HL-60 (cell line): Measurements from ENCODE around the gene PPM1F.

Source experiments
- DNase-seq, 2 experiments: peaks; one replicate each; pipeline ENCODE4 v3.0.0-alpha.2; 2010 to 2020; ENCODE audit warnings: low read depth in 1 of 2, low spot score in 1 of 2
- H3K27ac ChIP-seq: fragments of 250-450 bp; sonication (Bioruptor Pico); replicated peaks from 2 replicates; pipeline ENCODE4 v1.5.1; 2020; ENCODE audit warnings: mild to moderate bottlenecking, moderate library complexity
- H3K27me3 ChIP-seq: fragments of 250-450 bp; sonication (Bioruptor Pico); 2 replicates; pipeline ENCODE4 v1.5.1; 2021; ENCODE audit warnings: mild to moderate bottlenecking, moderate library complexity; ENCODE audit not compliant: insufficient read depth, poor library complexity, severe bottlenecking
- H3K4me3 ChIP-seq: replicated peaks from 2 replicates; pipeline ENCODE4 v1.5.1; 2011; ENCODE audit warnings: mild to moderate bottlenecking, control low read depth, low read length; ENCODE audit not compliant: insufficient read depth
- GABPA ChIP-seq: IDR thresholded peaks from 2 replicates; pipeline ENCODE4 v1.6.1; 2012; ENCODE audit warnings: low read depth
- POLR2AphosphoS5 ChIP-seq: IDR thresholded peaks from 2 replicates; pipeline ENCODE4 v1.6.1; 2012; ENCODE audit warnings: low read depth
- SPI1 ChIP-seq: IDR thresholded peaks from 2 replicates; pipeline ENCODE4 v1.6.1; 2012; ENCODE audit warnings: low read depth, mild to moderate bottlenecking, borderline replicate concordance
- TF ChIP-seq, protein P1 (sequence below): IDR thresholded peaks from one replicate; pipeline ENCODE4 v1.5.1; 2011; ENCODE audit warnings: low read length, control low read depth, inconsistent platforms; ENCODE audit not compliant: insufficient read depth
- TF ChIP-seq, protein P2 (sequence below): IDR thresholded peaks from 2 replicates; pipeline ENCODE4 v1.6.1; 2012; ENCODE audit warnings: low read depth; ENCODE audit not compliant: insufficient replicate concordance

PPM1F gene

DNA sequence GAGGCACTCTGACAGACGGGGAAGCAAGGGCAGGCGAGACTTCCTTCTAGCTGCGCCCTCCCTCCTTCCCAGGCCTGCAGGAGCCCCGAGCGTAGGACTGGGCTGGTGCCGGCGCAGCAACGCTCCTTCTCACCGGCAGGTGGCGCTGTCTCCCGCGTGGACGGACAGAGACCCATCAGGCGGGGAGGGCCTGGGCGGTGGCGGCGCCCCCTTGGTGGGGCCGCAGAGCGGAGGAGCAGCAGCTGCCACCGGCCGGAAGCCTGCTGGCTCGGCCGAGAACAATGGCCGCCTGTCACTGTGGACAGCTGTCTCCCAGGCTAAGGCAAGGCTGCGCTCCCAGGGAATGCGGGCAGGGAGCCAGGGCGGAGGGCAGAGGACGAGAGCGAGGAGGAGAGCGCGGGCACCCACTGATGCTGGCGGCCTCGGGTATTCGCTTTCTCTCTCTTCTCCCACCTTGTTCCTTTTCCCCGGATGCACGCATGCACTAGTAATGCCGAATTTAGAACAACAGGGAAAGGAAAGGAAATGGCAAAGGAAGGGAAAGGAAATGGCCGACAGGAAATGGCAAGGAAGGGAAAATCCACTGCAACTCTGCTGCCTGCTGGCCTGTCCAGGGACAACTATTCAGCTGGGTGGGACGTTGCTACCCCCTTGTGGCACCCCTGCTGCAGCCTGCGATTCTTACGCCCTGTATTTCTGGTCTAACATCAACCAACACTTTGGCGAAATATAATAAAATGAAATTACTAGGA is 14.4 kb downstream of the PPM1F start:
- TF ChIP-seq POLR2AphosphoS5 = peak; percentile 53
- TF ChIP-seq, protein P1, sequence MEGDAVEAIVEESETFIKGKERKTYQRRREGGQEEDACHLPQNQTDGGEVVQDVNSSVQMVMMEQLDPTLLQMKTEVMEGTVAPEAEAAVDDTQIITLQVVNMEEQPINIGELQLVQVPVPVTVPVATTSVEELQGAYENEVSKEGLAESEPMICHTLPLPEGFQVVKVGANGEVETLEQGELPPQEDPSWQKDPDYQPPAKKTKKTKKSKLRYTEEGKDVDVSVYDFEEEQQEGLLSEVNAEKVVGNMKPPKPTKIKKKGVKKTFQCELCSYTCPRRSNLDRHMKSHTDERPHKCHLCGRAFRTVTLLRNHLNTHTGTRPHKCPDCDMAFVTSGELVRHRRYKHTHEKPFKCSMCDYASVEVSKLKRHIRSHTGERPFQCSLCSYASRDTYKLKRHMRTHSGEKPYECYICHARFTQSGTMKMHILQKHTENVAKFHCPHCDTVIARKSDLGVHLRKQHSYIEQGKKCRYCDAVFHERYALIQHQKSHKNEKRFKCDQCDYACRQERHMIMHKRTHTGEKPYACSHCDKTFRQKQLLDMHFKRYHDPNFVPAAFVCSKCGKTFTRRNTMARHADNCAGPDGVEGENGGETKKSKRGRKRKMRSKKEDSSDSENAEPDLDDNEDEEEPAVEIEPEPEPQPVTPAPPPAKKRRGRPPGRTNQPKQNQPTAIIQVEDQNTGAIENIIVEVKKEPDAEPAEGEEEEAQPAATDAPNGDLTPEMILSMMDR = peak; percentile 90
- TF ChIP-seq GABPA = peak; percentile 5; the same call in 1 of the 2 replicates
- TF ChIP-seq, protein P2, sequence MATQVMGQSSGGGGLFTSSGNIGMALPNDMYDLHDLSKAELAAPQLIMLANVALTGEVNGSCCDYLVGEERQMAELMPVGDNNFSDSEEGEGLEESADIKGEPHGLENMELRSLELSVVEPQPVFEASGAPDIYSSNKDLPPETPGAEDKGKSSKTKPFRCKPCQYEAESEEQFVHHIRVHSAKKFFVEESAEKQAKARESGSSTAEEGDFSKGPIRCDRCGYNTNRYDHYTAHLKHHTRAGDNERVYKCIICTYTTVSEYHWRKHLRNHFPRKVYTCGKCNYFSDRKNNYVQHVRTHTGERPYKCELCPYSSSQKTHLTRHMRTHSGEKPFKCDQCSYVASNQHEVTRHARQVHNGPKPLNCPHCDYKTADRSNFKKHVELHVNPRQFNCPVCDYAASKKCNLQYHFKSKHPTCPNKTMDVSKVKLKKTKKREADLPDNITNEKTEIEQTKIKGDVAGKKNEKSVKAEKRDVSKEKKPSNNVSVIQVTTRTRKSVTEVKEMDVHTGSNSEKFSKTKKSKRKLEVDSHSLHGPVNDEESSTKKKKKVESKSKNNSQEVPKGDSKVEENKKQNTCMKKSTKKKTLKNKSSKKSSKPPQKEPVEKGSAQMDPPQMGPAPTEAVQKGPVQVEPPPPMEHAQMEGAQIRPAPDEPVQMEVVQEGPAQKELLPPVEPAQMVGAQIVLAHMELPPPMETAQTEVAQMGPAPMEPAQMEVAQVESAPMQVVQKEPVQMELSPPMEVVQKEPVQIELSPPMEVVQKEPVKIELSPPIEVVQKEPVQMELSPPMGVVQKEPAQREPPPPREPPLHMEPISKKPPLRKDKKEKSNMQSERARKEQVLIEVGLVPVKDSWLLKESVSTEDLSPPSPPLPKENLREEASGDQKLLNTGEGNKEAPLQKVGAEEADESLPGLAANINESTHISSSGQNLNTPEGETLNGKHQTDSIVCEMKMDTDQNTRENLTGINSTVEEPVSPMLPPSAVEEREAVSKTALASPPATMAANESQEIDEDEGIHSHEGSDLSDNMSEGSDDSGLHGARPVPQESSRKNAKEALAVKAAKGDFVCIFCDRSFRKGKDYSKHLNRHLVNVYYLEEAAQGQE = no peak
- peak; percentile 57; the same call in 1 of the 2 replicates for TF ChIP-seq SPI1
- Histone ChIP-seq H3K27ac (peak overlapping the region; percentile 79), H3K4me3 (peak overlapping the region; percentile 29), H3K27me3 (no peaks in the 10 kb centered on the region)
- DNase-seq = peak; percentile 97 to 98

DNA sequence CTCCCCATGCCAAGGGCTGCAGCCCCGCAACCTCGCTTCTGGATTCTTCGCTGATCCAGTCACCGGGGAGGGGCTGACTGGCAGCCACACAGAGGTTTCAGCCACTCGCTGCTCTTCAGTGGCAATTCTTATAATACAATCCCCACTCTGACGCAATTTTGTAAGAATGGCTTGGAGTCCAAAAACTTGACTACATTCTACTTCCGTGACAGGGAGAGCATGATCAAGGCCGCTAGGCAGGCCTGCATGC is 14.9 kb downstream of the PPM1F start:
- Histone ChIP-seq H3K4me3 (no peak overlapping the region), H3K27ac (peak overlapping the region; percentile 79), H3K27me3 (no peaks in the 10 kb centered on the region)
- no peak for DNase-seq
- no peak for TF ChIP-seq SPI1
- 0 out of 2 replicates have a peak, but pooled peaks have one; percentile 58 for TF ChIP-seq POLR2AphosphoS5

DNA sequence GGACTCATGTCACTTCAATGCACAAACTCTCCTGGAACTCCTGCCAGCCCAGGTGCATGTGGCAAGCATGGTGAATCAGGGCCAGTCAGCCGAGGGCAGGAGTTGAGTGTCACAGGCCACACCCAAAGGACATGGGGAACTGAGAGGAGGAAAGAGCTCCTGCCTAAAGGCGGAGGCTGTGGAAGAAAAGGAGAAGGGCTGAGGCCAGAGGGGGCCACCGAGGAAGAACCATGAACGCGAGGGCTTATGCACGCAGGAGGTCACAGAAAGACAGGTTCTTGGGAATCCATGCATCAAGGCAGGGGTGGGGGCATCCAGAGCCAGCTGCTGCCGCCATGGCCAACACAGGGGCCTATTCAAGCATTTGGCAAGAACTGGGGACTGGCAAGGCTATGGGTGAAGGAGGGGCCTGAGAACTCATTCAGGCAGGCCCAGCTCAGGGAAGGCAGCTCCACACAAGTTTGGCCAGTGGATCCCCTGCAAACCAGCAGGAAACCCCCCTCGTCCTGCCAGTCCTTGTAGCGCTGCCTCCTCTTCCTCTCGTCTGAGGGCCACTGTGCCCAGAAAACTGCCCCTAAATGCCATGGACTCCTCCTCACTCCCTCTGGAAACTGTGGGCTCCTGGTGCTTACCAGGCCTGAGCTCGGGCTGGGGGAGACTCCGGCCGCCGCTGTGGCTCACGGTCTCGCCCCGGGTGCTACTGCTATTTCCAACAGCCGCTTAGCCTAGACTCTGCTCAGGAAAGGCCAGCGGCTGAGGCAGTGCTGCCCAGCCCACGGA is 15.4 kb downstream of the PPM1F start:
- Histone ChIP-seq H3K27ac (peak overlapping the region; percentile 79), H3K27me3 (no peaks in the 10 kb centered on the region), H3K4me3 (no peak overlapping the region)
- peak; percentile 55 to 77 for DNase-seq
- TF ChIP-seq GABPA (no peak), POLR2AphosphoS5 (no peak), SPI1 (no peak)
- TF ChIP-seq, protein P1 = no peak
- TF ChIP-seq, protein P2 = no peak

DNA sequence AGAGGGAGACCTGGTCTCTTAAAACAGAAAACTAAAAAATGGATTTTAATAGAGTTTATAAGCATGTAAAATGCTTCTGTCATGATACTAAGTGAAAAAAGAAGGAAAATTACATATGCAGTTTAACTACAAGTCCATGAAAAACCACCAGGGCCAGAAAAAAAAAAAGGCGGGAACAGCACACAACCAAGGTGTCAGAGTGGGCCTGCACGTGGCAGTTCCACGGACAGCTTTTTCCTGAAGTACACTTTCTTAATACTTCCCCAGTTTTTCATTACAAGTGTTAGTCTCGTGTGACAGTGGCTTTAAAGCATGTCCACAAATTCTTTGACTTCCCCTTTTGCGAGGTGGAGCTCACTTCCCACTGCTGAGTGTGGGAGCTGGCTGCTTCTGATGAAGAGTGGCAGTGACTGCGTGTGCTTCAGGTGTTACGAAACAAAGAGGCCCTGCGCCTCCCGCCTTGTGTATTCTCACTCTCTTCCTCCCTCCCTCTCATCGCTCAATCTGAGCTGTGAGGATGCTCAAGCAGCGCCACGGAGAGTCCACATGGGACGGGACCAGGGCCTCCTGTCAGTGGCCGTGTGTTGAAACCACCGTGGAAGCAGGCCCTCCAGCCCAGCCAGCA is 16.4 kb downstream of the PPM1F start:
- Histone ChIP-seq H3K27ac (peak overlapping the region; percentile 79), H3K27me3 (no peaks in the 10 kb centered on the region), H3K4me3 (no peak overlapping the region)
- peak; percentile 80 to 96 for DNase-seq
- TF ChIP-seq SPI1 (peak; percentile 98), POLR2AphosphoS5 (no peak; the same call in 1 of the 2 replicates)
